ENCODE results near the gene TNFRSF19. TPM values are rescaled to one million over a fixed set of nuclear protein-coding genes. Genes with fewer than 3 reads are reported as not detected.

TNFRSF19 gene
- total and polyA plus RNA-seq, 2 of the 13 experiments (the other 11 are each of a cell fraction or from before 2014, with no cell fraction given): 75.3 to 77.7 TPM

- TF ChIP-seq NKX3-1 (CRISPR knock-in tag; IDR thresholded peaks at IDR 0.05) (no peak), ZBTB33 (CRISPR knock-in tag; IDR thresholded peaks at IDR 0.05) (no peak), YEATS4 (CRISPR knock-in tag; IDR thresholded peaks at IDR 0.05; ENCODE audit: borderline replicate concordance) (no peak), TMF1 (CRISPR knock-in tag; IDR thresholded peaks at IDR 0.05; ENCODE audit: low read depth) (no peak), BCL3 (CRISPR knock-in tag; IDR thresholded peaks at IDR 0.05) (no peak), FOXA3 (CRISPR knock-in tag; IDR thresholded peaks at IDR 0.05) (peak; percentile 40), GATA4 (IDR thresholded peaks at IDR 0.05; ENCODE audit: borderline replicate concordance, low read depth) (peak; percentile 87; the same call in 1 of the 2 replicates), ZNF879 (CRISPR knock-in tag; IDR thresholded peaks at IDR 0.05) (no peak), NFAT5 (CRISPR knock-in tag; IDR thresholded peaks at IDR 0.05) (no peak), GPN1 (CRISPR knock-in tag; IDR thresholded peaks at IDR 0.05; ENCODE audit: borderline replicate concordance) (no peak), TEAD3 (CRISPR knock-in tag; optimal IDR thresholded peaks at IDR 0.05; ENCODE audit: borderline replicate concordance) (no peak), ATRX (CRISPR knock-in tag; IDR thresholded peaks at IDR 0.05; ENCODE audit: borderline replicate concordance) (no peak), MED1 (CRISPR knock-in tag; IDR thresholded peaks at IDR 0.05) (peak; percentile 27; the same call in 1 of the 2 replicates), ZNF770 (CRISPR knock-in tag; IDR thresholded peaks at IDR 0.05) (no peak)
Measured at GRCh38 chr13:23630349-23631093, 60.3 kb downstream of the TNFRSF19 start (continued).
